GM19395 (cell line): ENCODE results near the gene PTPRM.

ENCODE experiments used
- ATAC-seq: cut with Tn5 transposase; IDR thresholded peaks from one replicate; pipeline ENCODE4 v1.9.1; 2021; ENCODE audit warnings: mild to moderate bottlenecking, moderate library complexity; ENCODE audit not compliant: unreplicated experiment

Gene PTPRM

GRCh38 chr18:8197499-8197898 is 630.4 kb downstream of the PTPRM start:
- no peak for ATAC-seq

DNA sequence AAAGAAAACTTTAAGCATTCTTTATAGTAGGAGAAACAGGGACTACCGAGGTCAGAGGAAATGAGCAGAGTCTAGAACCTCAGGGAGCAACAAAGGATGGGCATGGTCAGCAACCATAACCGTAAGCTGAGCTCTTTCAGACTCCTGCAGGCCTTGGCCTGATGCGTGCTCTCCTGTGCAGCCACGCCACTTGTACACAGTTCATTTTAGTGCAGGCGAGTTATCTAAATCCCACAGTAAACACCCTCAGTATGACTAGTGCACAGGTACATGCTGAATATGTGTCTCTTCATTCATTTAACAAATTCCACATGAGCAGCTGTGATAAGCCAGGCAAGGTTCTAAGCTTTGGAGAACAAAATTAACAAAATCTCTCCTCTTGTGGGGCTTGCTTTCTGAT is 640.9 kb downstream of the PTPRM start:
- no peak for ATAC-seq

- ATAC-seq, result no peak
These were observed 641.6 kb downstream of the PTPRM start for GRCh38 chr18:8208716-8209115.

- no peak for ATAC-seq
These were observed 646.0 kb downstream of the PTPRM start for GRCh38 chr18:8212896-8213780.

- ATAC-seq, result no peak
These were observed 648.6 kb downstream of the PTPRM start for GRCh38 chr18:8215741-8216140.

- no peak for ATAC-seq
These were observed 650.0 kb downstream of the PTPRM start for GRCh38 chr18:8217051-8217564.

DNA sequence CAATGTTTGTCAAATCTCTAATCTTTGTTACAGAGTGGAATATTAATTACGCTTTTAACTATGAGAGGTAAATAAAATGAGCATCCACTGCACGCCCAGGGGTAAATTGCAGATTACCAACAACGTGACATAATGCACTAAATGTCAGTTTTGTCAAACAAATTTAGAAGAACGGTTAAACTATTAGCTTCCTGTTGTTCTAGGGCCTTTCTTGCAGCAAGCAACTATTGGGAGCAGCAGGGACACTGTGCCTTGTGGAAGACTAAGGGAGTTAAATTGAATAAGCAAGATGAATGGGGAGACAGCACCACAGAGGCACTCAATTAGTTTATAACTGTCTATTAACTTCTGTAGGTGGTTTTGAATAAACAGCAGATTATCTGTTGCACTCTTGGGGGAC is 651.1 kb downstream of the PTPRM start:
- no peak for ATAC-seq

DNA sequence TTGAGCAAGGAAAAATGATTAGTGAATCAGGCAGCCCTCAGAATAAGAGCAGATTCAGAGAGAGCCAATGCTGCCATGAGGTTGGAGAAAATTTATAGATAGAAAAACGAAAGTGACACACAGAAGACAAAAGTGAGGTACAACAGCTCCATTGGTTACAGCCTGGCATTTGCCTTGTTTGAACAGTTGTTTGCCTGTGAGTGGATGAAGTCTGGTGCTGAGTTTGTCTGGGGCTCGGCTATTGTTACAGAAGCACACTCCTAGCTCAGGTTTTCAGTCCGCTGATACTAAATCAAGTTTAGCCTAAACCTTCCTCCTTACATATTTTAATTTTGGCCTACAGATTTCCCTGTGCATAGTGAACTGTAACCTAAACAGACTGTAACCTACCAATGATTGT is 654.3 kb downstream of the PTPRM start:
- ATAC-seq, result no peak

DNA sequence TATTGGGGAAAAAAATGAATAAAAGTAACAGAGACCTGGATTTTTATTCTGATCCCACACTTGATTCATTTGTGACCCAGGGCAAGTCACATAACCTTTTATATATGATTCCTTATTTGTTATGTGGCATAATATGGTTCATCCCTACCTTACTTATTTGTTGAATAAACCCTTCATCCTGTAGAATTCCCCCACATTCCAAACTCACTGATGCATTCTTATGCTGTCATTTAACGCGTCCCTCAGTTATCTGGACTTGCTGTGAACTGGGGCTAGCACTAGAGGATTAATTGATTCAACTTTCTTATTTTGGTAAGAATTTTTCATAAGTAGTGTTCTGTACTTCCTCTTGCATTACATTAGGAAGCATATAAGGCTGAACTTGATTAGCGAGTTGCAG is 657.5 kb downstream of the PTPRM start:
- no peak for ATAC-seq

GRCh38 chr18:8229040-8229439 is 661.9 kb downstream of the PTPRM start:
- ATAC-seq, result no peak

DNA sequence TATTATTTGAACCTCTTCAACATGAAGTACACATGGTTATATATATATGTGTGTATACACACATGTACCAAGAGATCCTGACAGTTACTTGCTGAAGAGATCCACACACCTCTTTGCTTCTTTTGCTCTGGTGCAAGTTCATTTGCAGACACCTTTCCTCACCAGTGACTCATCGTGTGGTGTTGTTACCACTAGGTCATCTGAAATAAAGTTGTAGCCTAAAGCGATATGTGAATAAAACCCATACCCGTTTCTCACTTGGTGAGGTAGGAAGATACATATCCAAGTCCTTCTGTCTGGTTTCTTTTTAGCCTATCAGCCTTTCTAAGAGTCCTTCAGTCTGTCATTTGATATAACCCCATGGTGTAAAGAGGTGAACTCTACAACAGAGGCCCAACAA is 662.7 kb downstream of the PTPRM start:
- no peak for ATAC-seq

GRCh38 chr18:8231316-8231715 is 664.2 kb downstream of the PTPRM start:
- ATAC-seq, result no peak

- no peak for ATAC-seq
These were observed 665.7 kb downstream of the PTPRM start for GRCh38 chr18:8232791-8233190.

- no peak for ATAC-seq
These were observed 668.8 kb downstream of the PTPRM start for GRCh38 chr18:8235894-8236293.

DNA sequence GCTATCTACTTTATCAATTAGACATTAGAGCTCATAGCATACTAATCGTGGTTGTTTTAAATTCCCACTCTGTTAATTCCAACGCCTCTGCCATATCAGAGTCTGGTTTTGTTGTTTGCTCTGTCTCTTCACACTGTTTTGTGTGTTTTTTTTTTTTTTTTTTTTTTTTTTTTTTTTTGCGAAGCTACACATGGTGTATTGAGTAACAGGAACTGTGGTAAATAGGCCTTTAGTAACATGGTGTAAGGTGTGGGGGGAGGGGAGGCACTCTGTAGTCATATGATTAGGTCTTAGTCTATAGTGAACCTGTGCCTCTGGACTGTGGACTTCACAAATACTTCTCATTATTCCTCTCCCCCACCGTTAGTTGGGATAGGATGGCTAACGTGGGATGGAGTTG is 671.4 kb downstream of the PTPRM start:
- no peak for ATAC-seq

DNA sequence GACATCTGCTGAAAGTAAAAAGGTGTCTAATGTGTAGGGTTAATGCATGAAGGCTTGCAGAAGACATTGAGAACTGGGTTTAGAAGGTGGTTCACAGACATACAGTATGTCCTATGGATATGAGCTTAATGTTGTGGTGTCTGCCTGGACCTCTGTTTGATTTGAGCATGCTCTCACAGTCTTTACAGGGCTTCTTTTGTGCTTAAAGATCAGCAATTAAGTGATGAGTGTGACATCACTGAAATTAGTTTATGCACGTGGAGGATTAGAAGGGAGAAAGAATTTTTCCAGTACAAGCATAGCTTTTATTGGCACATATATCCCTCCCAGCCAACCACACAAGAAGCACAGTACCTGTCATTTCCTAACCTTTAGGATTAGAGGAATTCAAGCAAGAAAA is 674.6 kb downstream of the PTPRM start:
- ATAC-seq, result no peak

- ATAC-seq, result no peak
These were observed 675.1 kb downstream of the PTPRM start for GRCh38 chr18:8242151-8242696.

- no peak for ATAC-seq
These were observed 680.6 kb downstream of the PTPRM start for GRCh38 chr18:8247700-8248099.

DNA sequence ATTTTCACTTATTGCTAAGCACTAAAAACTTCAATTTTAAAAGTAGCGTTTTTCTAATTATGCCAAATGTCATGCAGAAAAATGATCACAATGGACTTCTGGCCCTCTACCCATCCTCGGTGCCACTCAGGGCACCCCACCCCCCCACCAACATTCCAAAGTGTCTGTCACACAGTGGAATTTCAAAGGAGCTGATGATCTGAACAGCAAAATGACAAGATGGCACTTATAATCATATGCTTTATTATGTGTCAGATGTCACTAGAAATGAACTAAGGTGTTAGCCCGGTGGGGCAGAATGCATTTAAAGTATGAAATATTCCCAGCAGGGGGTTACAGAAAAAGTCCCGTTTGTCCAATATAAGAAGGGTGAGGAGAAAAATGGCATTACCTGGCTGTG is 681.5 kb downstream of the PTPRM start:
- no peak for ATAC-seq

DNA sequence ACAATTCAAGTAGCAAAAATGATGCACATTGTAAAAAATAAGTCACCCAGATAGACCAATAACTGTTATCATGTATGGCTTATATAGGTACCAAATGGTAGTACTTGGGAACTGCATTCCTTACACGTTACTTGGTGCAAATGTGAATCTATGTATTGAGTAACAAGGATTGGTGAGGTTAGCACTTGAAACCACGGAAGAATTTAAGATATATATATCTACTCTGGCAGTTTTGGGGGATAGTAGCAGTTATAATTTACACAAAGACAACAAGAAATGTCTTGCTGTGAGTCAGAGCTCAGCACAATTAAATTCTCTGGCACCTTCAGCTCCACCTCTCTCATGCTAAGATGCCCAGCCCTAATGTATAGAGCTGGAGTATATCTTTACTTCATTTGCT is 682.7 kb downstream of the PTPRM start:
- ATAC-seq, result no peak

GRCh38 chr18:8252371-8252770 is 685.3 kb downstream of the PTPRM start:
- no peak for ATAC-seq

DNA sequence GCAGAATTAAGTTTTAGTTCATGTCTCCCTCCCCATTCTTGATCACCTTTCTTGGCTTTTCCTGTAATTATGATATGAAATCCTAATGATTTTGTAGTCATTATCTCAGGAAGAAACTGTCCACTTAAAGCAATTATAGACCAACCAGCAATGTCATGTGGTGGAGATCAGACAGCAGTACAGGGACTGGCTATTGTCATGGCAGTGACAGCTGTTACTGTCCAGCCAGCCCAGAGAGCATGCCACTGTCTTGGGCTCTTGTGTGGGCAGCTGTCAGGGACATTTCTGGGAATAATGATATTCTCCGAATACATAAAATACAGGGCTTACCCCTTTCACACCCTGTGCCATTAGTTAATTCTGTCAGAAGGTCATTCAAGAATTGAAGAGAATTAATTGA is 686.8 kb downstream of the PTPRM start:
- no peak for ATAC-seq
